Measurements from ENCODE around the gene PWWP2B.
"Not testable (repeated sequence)": the region's sequence is repeated elsewhere in the genome, so short reads cannot be mapped to it uniquely, and the experiment has no call there.

PWWP2B gene

GRCh38 chr10:132420981-132421846, 24.2 kb downstream of the PWWP2B start:
- FAIRE-seq, result no peak

- no peak for FAIRE-seq
Observed at GRCh38 chr10:132421847-132422751, 25.1 kb downstream of the PWWP2B start.

DNA sequence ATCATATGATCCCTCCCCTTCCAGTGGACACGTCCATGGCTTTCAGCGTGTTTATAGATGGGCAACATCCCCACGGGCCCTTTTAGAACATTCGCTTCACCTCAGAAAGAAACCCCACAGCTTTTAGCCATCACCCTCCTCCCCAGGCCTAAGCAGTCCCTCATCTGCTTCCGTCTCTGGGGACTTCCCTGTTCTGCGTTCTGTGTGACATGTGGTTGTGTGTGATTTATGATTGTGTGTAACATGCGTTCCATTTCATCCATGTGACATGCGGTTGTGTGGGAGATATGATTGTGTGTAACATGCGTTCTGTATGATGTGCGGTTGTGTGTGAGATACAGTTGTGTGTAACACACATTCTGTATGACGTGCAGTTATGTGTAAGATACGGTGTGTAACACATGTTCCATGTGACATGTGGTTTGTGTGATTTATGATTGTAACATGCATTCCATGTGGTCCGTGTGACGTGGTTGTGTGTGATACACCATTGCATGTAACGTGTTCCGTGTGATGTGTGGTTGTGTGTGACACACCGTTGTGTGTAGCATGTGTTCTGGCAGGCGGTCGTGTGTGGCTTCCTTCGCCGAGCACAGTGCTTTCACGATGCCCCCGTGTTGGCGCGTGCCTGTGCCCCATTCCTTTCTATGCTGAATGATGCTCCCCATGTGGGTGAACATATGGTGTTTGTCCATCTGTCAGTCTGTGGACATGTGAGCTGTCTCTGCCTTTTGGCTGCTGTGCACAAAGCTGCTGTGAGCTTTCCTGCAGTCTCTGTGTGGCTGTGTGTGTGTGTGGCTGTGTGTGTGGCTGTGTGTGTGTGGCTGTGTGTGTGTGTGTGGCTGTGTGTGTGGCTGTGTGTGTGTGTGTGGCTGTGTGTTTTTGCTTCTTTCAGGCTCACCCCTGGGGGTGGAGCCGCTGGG, 26.2 kb downstream of the PWWP2B start:
- peak; percentile 9 for FAIRE-seq

DNA sequence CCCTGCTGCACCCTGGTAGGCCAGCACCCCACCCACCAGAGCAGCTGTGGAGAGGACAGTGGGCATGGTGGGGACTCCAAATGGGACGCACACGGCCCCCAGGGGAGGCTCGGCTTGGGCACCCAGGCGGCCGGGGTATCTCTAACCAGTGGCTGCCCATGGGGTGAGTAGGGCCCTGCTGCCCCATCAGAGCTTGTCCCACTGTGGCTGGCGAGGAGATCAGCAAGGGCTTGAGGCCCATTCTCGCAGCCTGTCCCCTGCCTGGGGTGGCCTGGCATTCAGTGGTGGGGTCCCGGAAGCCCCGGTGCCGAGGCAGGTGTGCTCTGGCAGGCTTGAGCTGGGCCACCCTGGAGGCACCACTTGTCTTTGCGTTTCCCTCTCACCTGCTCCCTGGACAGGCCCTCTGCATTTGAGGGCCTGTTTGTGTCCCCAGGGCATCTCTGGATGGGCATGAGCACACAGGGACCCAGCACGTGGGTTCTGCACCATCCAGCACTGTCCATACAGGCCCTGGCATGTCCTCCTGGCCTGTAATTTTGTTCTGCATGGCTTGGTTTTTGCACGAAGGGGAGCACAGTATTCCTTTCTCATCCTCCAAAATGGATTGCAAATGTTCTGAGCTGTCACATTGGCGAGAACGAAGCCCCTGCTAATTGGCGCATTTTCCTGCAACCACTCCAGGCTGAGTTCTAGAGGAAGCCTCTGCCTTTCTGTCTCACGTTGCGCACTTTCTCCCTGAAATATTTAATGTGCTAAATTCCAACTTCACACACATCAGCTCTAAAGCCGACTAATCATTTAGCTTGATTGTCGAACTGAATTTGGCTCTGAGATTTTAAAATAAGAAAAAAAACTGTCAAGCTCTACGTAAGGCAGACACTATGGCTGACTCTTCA, 27.2 kb downstream of the PWWP2B start:
- FAIRE-seq, result no peak

GRCh38 chr10:132425029-132425756, 28.2 kb downstream of the PWWP2B start:
- FAIRE-seq, result no peak

DNA sequence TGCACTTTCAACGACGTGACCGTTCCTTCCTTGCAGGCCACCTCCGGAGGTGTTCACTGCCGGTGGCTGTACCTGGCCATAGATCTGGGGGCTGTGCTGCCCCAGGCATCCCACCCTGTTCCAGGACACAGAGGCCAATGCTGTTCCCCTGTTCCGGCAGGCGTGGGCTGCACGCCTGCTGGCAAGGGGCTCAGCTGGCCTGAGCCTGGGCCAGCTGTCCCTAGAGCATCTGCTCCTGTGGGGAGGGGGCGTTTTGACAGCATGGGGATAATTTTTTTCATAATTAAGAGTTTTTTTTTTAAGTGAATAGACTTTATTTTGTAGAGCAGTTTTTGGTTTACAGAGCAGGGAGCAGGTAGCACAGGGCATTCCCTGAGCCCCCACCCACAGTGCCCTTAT, 28.8 kb downstream of the PWWP2B start:
- FAIRE-seq, result no peak

DNA sequence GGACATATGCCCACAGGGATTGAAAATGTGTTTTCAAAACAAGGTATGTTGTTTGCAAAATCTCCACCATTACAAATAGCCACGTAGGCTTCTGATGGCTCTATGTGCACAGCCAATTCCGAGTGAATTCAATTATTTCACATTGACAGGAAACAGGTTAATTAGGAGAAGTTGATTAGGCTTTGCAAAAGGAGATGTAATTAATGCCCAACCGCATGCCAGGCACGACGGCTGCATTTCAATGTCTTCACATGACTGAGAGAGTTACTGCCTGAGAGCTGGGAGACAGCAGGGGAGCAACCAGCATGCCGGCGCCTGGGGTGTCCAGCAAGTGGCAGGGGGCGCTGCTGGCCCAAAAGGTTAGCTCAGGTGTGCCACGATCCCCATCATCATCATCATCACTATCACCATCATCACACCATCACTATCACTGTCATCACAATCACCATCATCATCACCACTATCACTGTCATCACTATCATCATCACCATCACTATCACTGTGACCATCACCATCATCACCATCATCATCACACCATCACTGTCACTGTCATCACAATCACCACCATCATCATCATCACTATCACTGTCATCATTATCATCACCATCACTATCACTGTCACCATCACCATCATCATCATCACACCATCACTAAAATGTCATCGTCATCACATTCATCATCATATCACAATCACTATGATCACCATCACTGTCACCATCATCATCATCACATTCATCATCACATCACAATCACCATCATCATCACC, 30.2 kb downstream of the PWWP2B start:
- FAIRE-seq, result no peak

DNA sequence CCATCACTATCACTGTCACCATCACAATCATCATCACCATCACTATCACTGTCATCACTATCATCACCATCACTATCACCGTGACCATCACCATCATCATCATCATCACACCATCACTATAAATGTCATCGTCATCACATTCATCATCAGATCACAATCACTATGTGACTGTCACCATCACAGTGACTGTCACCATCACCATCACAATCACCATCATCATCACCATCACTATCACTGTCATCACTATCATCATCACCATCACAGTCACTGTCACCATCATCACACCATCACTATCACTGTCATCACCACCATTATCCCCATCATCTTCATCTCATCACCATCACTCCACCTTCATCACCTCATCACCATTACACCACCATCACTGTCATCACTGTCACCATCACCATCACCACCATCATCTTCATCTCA, 31.0 kb downstream of the PWWP2B start:
- FAIRE-seq, result no peak

DNA sequence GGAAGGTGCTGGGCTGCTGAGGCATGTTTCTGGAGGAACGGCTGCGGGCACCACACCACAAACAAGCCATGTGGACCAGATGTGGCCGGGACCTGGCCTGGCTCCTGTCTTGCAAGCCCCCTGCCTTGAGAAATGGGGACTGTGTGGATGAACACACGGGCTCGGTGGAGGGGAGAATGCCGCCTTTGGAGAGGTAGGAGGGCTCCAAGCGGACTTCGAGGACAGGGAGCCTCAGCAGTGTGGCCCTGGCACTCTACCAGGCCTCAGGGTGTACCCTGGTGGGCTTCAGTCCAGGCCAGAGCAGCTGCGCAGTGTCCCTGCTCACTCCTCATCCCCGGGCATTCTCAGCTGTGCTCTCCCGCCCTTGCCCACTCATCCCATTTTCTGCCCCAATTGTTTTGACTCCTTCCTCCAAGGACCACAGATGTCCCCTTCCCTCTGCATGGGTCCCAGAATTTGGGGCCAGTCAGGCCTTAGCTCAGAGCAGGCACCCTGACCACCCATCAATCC, 31.5 kb downstream of the PWWP2B start:
- no peak for FAIRE-seq

GRCh38 chr10:132429281-132430230, 32.6 kb downstream of the PWWP2B start:
- no peak for FAIRE-seq

GRCh38 chr10:132430231-132430743, 33.3 kb downstream of the PWWP2B start:
- FAIRE-seq, result no peak

DNA sequence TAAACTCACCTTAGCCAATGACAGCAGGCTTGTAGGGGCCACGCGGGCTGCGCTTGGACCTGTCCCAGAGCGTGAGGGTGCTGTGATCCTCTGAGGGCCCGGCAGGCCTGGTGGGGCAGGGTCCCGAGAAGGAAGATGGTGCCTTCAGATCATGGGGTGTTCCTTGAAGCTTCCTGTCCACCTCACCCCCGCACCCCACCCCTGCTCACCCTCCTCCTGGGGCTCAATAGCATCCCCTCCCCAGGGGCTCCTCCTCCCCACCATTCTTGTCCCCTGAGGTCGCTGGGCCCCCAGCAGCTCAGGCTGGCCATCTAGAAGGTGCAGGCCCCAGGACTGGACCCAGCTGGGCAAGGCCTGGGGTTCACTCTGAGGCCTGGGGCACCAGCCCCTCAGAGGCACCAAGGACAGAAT, 33.9 kb downstream of the PWWP2B start:
- FAIRE-seq, result no peak

GRCh38 chr10:132431537-132432175, 34.7 kb downstream of the PWWP2B start:
- FAIRE-seq, result no peak

DNA sequence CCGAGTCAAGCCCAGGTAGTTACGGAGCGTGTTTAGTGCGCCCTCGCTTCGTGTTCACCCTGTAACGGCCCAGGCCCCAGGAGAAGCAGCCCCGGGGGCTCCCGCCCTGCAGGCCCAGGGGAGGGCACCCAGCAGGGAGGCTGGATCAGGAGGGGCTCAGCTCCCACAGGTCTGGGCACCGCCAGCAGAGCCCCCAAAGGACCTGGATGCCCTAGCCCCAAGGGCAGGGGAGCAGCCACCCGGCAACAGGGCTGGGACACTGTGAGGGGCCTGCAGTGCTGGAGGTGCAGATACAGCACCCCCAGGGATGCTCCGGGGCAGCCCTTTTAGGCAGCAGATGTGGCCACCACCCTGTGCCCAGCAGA, 35.2 kb downstream of the PWWP2B start:
- FAIRE-seq, result no peak

DNA sequence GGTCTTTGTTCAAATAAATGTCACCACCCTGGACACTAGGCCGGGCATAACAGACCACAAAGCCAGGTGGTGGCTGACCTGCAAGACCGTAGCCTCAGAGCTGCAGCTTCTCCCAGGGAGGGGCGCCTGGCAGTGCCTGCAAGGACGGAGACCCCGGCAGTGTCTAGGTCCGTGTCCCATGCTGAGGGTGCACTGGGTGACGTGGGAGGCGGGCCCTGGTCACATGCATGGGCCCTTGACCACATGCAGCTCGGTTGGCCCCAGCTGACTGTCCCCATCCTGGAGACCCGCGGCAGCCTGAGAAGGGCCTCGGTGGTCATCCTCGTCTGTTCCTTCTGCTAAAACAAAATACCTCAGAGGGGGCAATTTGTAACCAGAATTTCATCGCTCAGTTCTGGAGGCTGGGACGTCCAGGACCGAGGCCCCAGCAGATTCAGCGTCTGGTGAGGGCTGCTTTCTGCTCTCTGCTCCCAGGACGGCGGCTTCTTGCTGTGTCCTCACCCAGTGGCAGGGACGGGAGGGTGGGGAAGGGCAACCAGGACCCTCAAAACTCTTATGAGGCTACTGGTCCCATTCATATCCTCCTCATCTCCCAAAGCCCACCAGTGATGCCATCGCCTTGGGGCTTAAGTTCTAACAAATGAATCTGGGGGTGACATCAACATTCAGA, 36.8 kb downstream of the PWWP2B start:
- no peak for FAIRE-seq

DNA sequence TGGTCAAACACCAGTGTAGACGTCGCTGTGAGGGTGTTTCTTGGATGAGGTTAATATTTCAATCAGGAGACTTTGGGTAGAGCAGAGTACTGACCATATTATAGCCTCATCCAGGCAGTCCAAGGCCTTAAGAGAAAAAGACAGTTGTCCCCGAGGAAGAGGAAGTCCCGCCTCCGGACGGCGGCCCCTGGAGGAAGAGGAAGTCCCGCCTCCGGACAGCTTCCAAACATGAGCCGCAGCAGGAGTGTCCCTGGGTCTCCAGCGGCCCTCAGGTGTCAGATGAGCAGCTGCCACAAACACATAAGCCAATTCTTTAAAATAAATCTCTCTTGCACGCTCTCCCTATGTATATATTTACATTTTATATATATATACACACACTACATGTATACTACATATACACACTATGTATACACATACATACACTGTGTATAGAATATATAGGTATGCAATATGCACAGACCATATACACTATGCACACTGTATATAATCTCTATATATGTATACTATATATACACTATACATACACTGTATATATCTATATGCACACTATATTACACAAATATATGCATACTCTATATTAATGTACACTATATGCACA, 37.5 kb downstream of the PWWP2B start:
- FAIRE-seq, result no peak

DNA sequence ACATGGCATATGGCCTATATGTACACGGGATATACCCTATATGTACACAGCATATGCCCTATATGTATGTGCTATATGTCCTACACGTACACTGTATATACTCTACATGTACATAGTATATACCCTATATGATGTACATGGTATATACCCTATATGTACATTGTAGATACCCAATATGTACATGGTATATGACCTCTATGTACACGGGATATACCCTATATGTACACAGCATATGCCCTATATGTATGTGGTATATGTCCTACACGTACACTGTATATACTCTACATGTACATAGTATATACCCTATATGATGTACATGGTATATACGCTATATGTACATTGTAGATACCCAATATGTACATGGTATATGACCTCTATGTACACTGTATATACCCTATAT, 38.3 kb downstream of the PWWP2B start:
- not testable (repeated sequence) for FAIRE-seq

All from islet of Langerhans (tissue), 1 donor.